GM13976 (cell line): Measurements from ENCODE around the gene ARHGEF10L.

ENCODE experiments used
- DNase-seq: peaks from one replicate; pipeline ENCODE4 v3.0.0; 2012; ENCODE audit warnings: low spot score
- in situ Hi-C: fragments of 300-500 bp; cut with MboI; formaldehyde crosslinking; loops from one replicate; pipeline ENCODE4 v1.12.0; 2022; ENCODE audit warnings: low sequenced_read_pairs, mixed read lengths, inconsistent platforms; ENCODE audit not compliant: unreplicated experiment
- TF ChIP-seq, protein P1 (sequence below): IDR thresholded peaks from 2 replicates; pipeline ENCODE4 v1.5.1; 2012; ENCODE audit warnings: borderline replicate concordance, mild to moderate bottlenecking; ENCODE audit not compliant: insufficient read depth; ENCODE audit errors: extremely low read depth, missing control alignments, control extremely low read depth

ARHGEF10L gene

DNA sequence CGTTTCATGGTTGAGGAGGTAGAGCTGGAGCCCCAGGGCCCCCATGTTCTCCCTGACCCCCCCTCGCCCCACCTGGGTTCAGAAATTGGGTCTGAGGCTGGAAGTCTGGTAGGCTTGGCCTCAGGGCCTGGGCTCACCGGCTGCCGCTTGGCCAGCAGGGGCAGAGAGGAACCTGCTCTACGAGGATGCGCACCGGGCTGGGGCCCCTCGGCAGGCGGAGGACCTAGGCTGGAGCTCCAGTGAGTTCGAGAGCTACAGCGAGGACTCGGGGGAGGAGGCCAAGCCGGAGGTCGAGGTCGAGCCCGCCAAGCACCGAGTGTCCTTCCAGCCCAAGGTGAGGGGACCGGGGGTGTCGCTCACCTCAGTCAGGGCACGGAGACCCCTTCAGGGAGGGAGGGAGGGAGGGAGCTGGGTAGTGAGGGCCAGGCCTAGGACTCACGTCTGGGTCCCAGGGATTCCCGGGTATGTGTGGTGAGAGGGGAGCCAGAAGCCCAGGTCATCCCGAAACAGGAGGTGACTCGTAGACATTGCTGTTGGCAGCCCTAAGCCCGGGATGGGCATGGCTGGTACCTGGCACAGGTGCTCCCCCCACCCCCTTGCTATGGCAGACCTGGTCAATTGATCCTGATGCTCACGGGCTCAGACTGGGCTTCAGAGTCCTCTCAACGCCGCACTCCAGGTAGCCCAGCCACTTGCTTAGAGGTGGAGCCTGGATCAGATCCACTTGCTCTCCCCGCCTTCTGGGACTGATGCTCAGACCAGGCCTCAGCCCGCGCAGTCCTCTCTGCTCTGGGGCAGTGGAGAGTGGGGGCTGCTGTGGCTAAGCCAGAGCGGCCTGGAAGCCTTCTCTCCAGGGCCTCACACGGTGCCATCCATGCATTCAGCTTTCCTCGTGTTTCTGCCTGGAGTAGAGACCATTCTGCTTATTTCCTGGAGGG is 68.4 kb downstream of the ARHGEF10L start:
- in situ Hi-C loops: loop anchor here (10.0 kb wide), 1 partner anchor 103 kb away; no protein-coding TSS in a partner anchor

GRCh38 chr1:17609529-17609928 is 70.0 kb downstream of the ARHGEF10L start:
- DNase-seq: no peak
- in situ Hi-C loops: loop anchor here (10.0 kb wide), 1 partner anchor 105 kb away; no protein-coding TSS in a partner anchor
- TF ChIP-seq, protein P1, sequence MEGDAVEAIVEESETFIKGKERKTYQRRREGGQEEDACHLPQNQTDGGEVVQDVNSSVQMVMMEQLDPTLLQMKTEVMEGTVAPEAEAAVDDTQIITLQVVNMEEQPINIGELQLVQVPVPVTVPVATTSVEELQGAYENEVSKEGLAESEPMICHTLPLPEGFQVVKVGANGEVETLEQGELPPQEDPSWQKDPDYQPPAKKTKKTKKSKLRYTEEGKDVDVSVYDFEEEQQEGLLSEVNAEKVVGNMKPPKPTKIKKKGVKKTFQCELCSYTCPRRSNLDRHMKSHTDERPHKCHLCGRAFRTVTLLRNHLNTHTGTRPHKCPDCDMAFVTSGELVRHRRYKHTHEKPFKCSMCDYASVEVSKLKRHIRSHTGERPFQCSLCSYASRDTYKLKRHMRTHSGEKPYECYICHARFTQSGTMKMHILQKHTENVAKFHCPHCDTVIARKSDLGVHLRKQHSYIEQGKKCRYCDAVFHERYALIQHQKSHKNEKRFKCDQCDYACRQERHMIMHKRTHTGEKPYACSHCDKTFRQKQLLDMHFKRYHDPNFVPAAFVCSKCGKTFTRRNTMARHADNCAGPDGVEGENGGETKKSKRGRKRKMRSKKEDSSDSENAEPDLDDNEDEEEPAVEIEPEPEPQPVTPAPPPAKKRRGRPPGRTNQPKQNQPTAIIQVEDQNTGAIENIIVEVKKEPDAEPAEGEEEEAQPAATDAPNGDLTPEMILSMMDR: no peak

More for the DNA sequence above, 68.4 kb downstream of the ARHGEF10L start:
- TF ChIP-seq, protein P1: no peak
- DNase-seq: no peak

DNA sequence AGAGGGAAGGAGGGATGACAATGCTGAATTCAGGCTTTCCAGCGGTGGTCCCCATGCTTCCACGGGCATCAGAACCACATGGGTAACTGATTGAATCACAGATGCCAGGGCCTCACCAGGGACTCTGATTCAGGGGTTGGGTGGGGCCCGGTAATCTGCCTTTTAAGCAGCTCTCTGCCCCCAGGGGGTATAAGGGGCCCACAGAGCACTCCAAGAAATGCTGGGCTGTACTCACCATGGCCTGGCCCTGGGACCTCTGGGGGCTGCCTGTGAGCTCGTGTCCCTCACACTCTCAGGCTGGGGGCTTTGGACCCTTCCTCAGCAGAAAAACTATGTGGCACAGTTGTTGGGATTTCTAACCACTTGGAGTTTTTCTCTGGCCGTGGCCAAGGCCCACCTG is 70.6 kb downstream of the ARHGEF10L start:
- in situ Hi-C loops: no loop called here
- DNase-seq: no peak
- TF ChIP-seq, protein P1: no peak

GRCh38 chr1:17610713-17611112 is 71.2 kb downstream of the ARHGEF10L start:
- in situ Hi-C loops: no loop called here
- no peak for DNase-seq
- TF ChIP-seq, protein P1: no peak

DNA sequence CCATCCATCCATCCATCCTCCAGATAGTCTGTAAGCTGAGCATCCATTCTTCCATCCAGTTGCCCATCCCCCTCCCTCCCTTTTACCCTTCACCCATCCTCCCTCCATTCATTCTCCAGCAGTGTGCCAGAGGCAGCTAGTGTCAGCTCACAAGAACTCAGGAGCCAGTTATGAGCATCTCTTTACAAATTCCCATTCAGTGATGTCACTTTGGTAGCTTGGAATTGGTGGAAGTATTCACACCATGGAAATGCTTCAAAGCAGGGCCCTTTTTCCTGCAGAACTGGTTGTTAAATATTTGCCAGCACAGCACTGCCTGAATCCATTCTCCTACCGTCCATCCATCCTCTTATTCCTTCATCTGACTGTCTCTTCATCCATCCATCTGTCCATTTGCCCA is 72.5 kb downstream of the ARHGEF10L start:
- no peak for DNase-seq
- in situ Hi-C loops: no loop called here
- TF ChIP-seq, protein P1: no peak

- in situ Hi-C loops: no loop called here
- TF ChIP-seq, protein P1: no peak
- DNase-seq: no peak
These were observed 73.3 kb downstream of the ARHGEF10L start for GRCh38 chr1:17612831-17613230.
